Astrocyte of the cerebellum (primary cell): Measurements from ENCODE around the gene LMO7.
A peak's percentile ranks its signal among the peaks of the same experiment; 100 is the strongest.
"Not testable (repeated sequence)": the region's sequence is repeated elsewhere in the genome, so short reads cannot be mapped to it uniquely, and the experiment has no call there.

Experiments used
- DNase-seq: peaks from one replicate; pipeline ENCODE4 v3.0.0-alpha.2; 2011; ENCODE audit warnings: low read depth
- H3K4me3 ChIP-seq: 2 replicates; pipeline ENCODE4 v1.5.1; 2011; ENCODE audit warnings: mild to moderate bottlenecking, low read depth, low read length, moderate library complexity
- CTCF ChIP-seq: IDR thresholded peaks from 2 replicates; pipeline ENCODE4 v1.5.1; 2012; ENCODE audit warnings: low read length, low read depth, moderate library complexity, mild to moderate bottlenecking; ENCODE audit errors: missing control alignments
- in situ Hi-C: cut with HindIII; loops from 2 replicates; pipeline ENCODE4 v1.10.0; 2017; ENCODE audit warnings: low sequenced_read_pairs

Gene LMO7

GRCh38 chr13:75669706-75670105, 33.6 kb downstream of the LMO7 start:
- in situ Hi-C loops: no loop called here
- no peak for DNase-seq
- TF ChIP-seq CTCF: no peak
- no peak overlapping the region for H3K4me3 ChIP-seq

DNA sequence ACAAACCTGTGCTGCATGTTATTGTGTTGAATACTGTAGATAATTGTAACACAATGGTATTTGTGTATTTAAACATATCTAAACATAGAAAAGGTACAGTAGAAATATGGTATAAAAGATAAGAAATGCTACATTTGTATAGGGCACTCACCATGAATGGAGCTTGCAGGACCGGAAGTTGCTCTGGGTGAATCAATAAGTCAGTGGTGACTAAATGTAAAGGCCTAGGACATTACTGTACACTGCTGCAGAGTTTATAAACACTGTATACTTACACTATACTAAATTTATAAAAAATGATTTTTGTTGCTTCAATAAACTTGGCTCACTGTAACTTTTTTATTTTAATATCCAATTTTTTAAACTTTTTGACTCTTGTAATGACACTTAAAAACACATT, 34.4 kb downstream of the LMO7 start:
- in situ Hi-C loops: no loop called here
- TF ChIP-seq CTCF: no peak
- no peak for DNase-seq
- H3K4me3 ChIP-seq: no peak overlapping the region

GRCh38 chr13:75675421-75675820, 39.3 kb downstream of the LMO7 start:
- no peak overlapping the region for H3K4me3 ChIP-seq
- in situ Hi-C loops: no loop called here
- TF ChIP-seq CTCF: no peak
- DNase-seq: no peak

DNA sequence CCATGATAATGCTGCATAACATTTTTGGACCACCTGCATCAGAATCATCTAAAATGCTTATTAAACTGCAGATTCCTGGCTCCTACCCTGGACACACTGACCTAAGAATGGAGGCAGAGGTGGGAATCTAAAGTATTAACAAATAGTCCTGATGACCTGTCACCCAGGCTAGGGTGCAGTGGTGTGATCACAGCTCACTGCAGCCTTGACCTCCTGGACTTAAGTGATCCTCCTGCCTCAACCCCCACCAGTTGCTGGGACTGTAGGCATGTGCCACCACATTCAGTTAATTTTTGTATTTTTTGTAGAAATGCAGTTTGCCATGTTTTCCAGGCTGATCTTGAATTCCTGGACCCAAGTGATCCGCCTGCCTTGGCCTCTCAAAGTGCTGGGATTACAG, 43.3 kb downstream of the LMO7 start:
- no peak overlapping the region for H3K4me3 ChIP-seq
- no peak for DNase-seq
- in situ Hi-C loops: no loop called here
- TF ChIP-seq CTCF: no peak

DNA sequence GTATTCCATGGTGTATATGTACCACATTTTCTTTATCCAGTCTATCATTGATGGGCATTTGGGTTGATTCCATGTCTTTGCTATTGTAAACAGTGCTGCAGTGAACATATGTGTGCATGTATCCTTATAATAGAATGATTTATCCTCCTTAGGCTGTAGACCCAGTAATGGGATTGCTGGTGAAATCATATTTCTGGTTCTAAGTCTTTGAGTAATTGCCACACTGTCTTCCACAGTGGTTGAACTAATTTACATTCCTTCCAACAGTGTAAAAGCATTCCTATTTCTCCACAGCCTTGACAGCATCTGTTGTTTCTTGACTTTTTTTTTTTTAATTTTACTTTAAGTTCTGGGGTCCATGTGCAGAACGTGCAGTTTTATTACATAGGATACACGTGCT, 44.1 kb downstream of the LMO7 start:
- in situ Hi-C loops, H3K4me3 ChIP-seq, DNase-seq: not testable (repeated sequence)

DNA sequence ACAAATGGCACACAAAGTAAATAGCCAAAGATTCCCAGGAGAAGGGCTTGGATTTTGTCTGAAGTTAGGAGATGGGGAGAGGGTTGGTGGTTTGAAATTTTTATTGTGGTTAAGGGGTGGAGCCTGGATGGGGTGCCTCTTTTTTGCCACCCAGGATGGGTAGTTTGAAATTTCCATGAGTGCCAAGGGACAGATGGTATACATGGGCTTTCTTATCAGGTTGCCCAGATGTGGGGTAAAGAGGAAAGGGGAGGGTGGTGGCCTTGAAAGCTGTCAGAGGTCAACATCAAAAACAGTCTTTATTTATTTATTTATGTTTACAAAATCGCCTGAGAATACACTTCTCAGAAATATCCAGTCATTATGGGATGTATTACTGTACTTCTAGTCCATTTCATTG, 46.2 kb downstream of the LMO7 start:
- in situ Hi-C loops: no loop called here
- no peak overlapping the region for H3K4me3 ChIP-seq
- DNase-seq: no peak
- TF ChIP-seq CTCF: no peak

DNA sequence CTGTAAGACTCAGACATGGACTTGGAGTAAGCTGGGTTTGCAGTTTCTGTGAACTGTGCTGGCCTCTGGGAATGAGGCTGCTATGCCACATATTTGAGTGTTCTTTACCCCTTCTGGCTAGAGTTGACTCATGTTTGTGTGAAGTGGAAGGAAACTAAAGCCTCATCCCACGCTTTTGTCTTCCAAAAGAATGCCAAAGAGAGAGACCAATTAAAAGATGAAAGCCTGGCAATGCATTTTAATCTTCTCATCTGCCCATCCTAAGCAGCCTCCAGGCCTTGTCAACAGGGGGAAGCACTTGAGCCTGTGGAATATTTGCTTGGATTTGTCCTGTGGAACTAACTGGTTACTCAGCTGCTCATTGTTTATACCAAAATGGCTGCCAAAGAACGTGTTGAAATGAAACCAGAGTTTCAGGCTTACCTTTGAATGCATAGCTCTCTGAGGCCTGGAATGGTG, 49.1 kb downstream of the LMO7 start:
- in situ Hi-C loops: no loop called here
- DNase-seq: peak; percentile 52
- TF ChIP-seq CTCF: peak; percentile 54
- H3K4me3 ChIP-seq: no peak overlapping the region
